Spleen (tissue), 11 donors: ENCODE data around the gene JAML. TPM values are rescaled to one million over a fixed set of nuclear protein-coding genes. Genes with fewer than 3 reads are reported as not detected.
A peak's percentile ranks its signal among the peaks of the same experiment; 100 is the strongest.

Experiments
- DNase-seq: peaks from one replicate; pipeline ENCODE4 v3.0.0-alpha.2; 2020
- H3K27ac ChIP-seq, 8 donors: fragments of 200-600 bp; sonication (generic) in 7 of 8; 1 replicate in 4 of 8; 2 replicates in 4 of 8; pipeline versions ENCODE4 v1.5.0 to v1.8.0; 2016 to 2021; ENCODE audit warnings: inconsistent platforms in 4 of 8, mild to moderate bottlenecking in 4 of 8, moderate library complexity in 1 of 8
- H3K27me3 ChIP-seq, 7 donors: fragments of 200-600 bp; sonication (generic) in 6 of 7; replicated peaks in 1 of 7; 1 replicate in 4 of 7; 2 replicates in 3 of 7; pipeline versions ENCODE4 v1.5.0 to v1.8.0; 2016 to 2021; ENCODE audit warnings: inconsistent platforms in 3 of 7, mild to moderate bottlenecking in 1 of 7
- H3K36me3 ChIP-seq, 6 donors: fragments of 200-600 bp; sonication (generic) in 5 of 6; 1 replicate in 4 of 6; 2 replicates in 2 of 6; pipeline versions ENCODE4 v1.5.0 to v1.8.0; 2016 to 2021; ENCODE audit warnings: inconsistent platforms in 2 of 6
- H3K4me1 ChIP-seq, 6 donors: fragments of 200-600 bp; sonication (generic) in 5 of 6; 1 replicate in 3 of 6; 2 replicates in 3 of 6; pipeline versions ENCODE4 v1.5.0 to v1.8.0; 2016 to 2021; ENCODE audit warnings: inconsistent platforms in 3 of 6
- H3K4me3 ChIP-seq, 8 donors: fragments of 200-600 bp; sonication (generic) in 7 of 8; 1 replicate in 4 of 8; 2 replicates in 4 of 8; pipeline versions ENCODE4 v1.5.0 to v1.8.0; 2016 to 2021; ENCODE audit warnings: inconsistent platforms in 4 of 8, mild to moderate bottlenecking in 4 of 8, moderate library complexity in 2 of 8
- H3K9me3 ChIP-seq, 8 donors: fragments of 200-600 bp; sonication (generic) in 7 of 8; 1 replicate in 4 of 8; 2 replicates in 4 of 8; pipeline versions ENCODE4 v1.5.0 to v1.8.0; 2016 to 2021; ENCODE audit warnings: inconsistent platforms in 4 of 8
- POLR2A ChIP-seq, 3 donors: fragments of 450-650 bp; IDR thresholded peaks; one replicate each; pipeline ENCODE4 v1.5.1; 2017; ENCODE audit warnings: antibody characterized with exemption in 3 of 3, mild to moderate bottlenecking in 1 of 3
- POLR2AphosphoS5 ChIP-seq, 3 donors: sonication (generic); formaldehyde crosslinking; IDR thresholded peaks; one replicate each; pipeline ENCODE4 v1.5.1; 2017; ENCODE audit warnings: antibody characterized with exemption in 3 of 3
- WGBS, 5 donors: extraction: QIAGEN DNeasy Blood & Tissue Kit in 3 of 5; methylation state at CpG; one replicate each; pipeline versions ENCODE4 v1.1.5 to v1.1.7; 2013 to 2018; 5-methylcytosine and 5-hydroxymethylcytosine counted together
- intact Hi-C: fragments of 100-400 bp; cut with DNase I; formaldehyde crosslinking; loops from one replicate; pipeline ENCODE4 v1.15.0; 2023; ENCODE audit warnings: low total_unique reads
- polyA plus RNA-seq, 3 donors: library from polyadenylated mRNA; stranded (reverse); fragments of 200-250 nt; gene quantifications; one replicate each; pipeline ENCODE4 v1.2.1, GENCODE V29; 2013
- total RNA-seq, 7 donors: library from RNA; depleted of rRNA in 3 of 7; stranded (reverse); fragments of >200 nt in 3 of 7; fragmentation: NEBNext Ultra II Directional in 4 of 7; extraction: Animal tissue kit (Norgen Biotek cat#: 25700) in 4 of 7; gene quantifications; one replicate each; pipeline versions ENCODE4 v1.1.0 to v1.2.1, GENCODE V29; 2016 to 2021
- TF ChIP-seq, protein P1 (sequence below), 11 experiments: fragments of 200-600 bp in 7 of 11; fragments of 450-650 bp in 4 of 11; sonication (generic) in 4 of 11; IDR thresholded peaks in 8 of 11; conservative IDR thresholded peaks in 3 of 11; 1 replicate in 7 of 11; 2 replicates in 4 of 11; pipeline versions ENCODE4 v1.4.0 to v1.8.0; 2016 to 2021; ENCODE audit warnings: antibody characterized with exemption in 11 of 11, inconsistent platforms in 4 of 11, mild to moderate bottlenecking in 1 of 11
- donor health status: healthy with polysubstance abuse.
- donor health status: DM: no; HTN: no; CAD: no; lungs with moderate emphysema.
- donor health status: DM: no; HTN: no; CAD: no.
- donor health status: Bipolar disorder and iron deficiency.
- donor health status: healthy.
- donor health status: DM: no; HTN: no; CAD: no.
- donor health status: DM: yes; HTN: yes; CAD: no.

The JAML gene
- total and polyA plus RNA-seq, 10 donors, result 18.2 to 180 (median 89.3) TPM

DNA sequence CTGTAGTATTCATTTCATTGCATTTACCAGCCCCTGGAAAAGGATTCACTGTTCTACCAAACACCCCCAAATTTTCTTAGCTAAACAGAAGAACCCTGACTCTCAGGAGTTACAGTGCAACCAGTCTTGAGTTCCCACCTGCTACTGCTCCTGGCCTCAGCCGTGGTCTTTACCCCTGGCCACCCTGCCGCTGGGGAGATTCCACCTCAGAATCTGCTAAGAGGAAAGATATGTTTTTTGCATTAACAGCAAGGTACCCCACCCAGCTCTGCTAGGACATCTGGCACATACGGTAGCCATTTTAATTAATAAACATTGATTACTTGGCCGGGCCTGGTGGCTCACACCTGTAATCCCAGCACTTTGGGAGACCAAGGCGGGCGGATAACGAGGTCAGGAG is 9.0 kb downstream of the JAML start:
- Histone ChIP-seq H3K9me3 (no peaks in the 10 kb centered on the region), H3K36me3 (peaks cover 0 to 14% (median 0%) of the 10 kb centered on the region in 6 donors), H3K4me1 (peaks cover 22 to 100% (median 64%) of the 10 kb centered on the region in 6 donors), H3K27me3 (peaks cover 0 to 28% (median 0%) of the 10 kb centered on the region in 7 donors), H3K27ac (peak overlapping the region in 7 of 8 donors; percentile 16 to 88 (median 73)), H3K4me3 (peak overlapping the region in 1 of 8 donors; percentile 12)
- intact Hi-C loops, result no loop called here
- TF ChIP-seq, protein P1, sequence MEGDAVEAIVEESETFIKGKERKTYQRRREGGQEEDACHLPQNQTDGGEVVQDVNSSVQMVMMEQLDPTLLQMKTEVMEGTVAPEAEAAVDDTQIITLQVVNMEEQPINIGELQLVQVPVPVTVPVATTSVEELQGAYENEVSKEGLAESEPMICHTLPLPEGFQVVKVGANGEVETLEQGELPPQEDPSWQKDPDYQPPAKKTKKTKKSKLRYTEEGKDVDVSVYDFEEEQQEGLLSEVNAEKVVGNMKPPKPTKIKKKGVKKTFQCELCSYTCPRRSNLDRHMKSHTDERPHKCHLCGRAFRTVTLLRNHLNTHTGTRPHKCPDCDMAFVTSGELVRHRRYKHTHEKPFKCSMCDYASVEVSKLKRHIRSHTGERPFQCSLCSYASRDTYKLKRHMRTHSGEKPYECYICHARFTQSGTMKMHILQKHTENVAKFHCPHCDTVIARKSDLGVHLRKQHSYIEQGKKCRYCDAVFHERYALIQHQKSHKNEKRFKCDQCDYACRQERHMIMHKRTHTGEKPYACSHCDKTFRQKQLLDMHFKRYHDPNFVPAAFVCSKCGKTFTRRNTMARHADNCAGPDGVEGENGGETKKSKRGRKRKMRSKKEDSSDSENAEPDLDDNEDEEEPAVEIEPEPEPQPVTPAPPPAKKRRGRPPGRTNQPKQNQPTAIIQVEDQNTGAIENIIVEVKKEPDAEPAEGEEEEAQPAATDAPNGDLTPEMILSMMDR (IDR thresholded peaks at IDR 0.05 in 8 of 11, conservative IDR thresholded peaks at IDR 0.05 in 3 of 11), result no peak
- TF ChIP-seq POLR2A (IDR thresholded peaks at IDR 0.05) (no peak), POLR2AphosphoS5 (IDR thresholded peaks at IDR 0.05) (no peak)
- WGBS, 5 donors, result 87 to 93% (median 90%) methylated on average over 7 of the region's 7 CpGs
- no peak for DNase-seq

- peaks cover 0 to 26% (median 0%) of the 10 kb centered on the region in 7 donors for H3K27me3 ChIP-seq
- H3K4me1 ChIP-seq, result peaks cover 22 to 100% (median 62%) of the 10 kb centered on the region in 6 donors
- DNase-seq, result no peak
- no peaks in the 10 kb centered on the region for H3K9me3 ChIP-seq
- H3K36me3 ChIP-seq, result peaks cover 0 to 20% (median 0%) of the 10 kb centered on the region in 6 donors
- H3K27ac ChIP-seq, result peak overlapping the region in 7 of 8 donors; percentile 16 to 88 (median 73)
- TF ChIP-seq POLR2A (IDR thresholded peaks at IDR 0.05), result no peak
- TF ChIP-seq, protein P1 (IDR thresholded peaks at IDR 0.05 in 8 of 11, conservative IDR thresholded peaks at IDR 0.05 in 3 of 11), result no peak
- no peak for TF ChIP-seq POLR2AphosphoS5 (IDR thresholded peaks at IDR 0.05)
- 36 to 62% (median 50%) methylated on average over 3 of the region's 3 CpGs for WGBS, 5 donors
- intact Hi-C loops, result no loop called here
- peak overlapping the region in 1 of 8 donors; percentile 39 for H3K4me3 ChIP-seq
Observed at GRCh38 chr11:118215262-118215661, 9.5 kb downstream of the JAML start.

- H3K4me1 ChIP-seq, result peaks cover 22 to 100% (median 58%) of the 10 kb centered on the region in 6 donors
- peaks cover 0 to 29% (median 0%) of the 10 kb centered on the region in 7 donors for H3K27me3 ChIP-seq
- no peak for DNase-seq
- H3K4me3 ChIP-seq, result peak overlapping the region in 1 of 8 donors; percentile 39
- intact Hi-C loops, result no loop called here
- peaks cover 0 to 29% (median 0%) of the 10 kb centered on the region in 6 donors for H3K36me3 ChIP-seq
- peak overlapping the region in 7 of 8 donors; percentile 52 to 88 (median 73) for H3K27ac ChIP-seq
- TF ChIP-seq, protein P1 (IDR thresholded peaks at IDR 0.05 in 8 of 11, conservative IDR thresholded peaks at IDR 0.05 in 3 of 11), result no peak
- TF ChIP-seq POLR2A (IDR thresholded peaks at IDR 0.05), result no peak
- TF ChIP-seq POLR2AphosphoS5 (IDR thresholded peaks at IDR 0.05), result peak in 1 of 3 donors; percentile 41
- H3K9me3 ChIP-seq, result no peaks in the 10 kb centered on the region
- WGBS, 5 donors, result 23 to 30% (median 28%) methylated on average over 6 of the region's 6 CpGs
Observed at GRCh38 chr11:118214210-118214914, 10.4 kb downstream of the JAML start.

- Histone ChIP-seq H3K4me3 (peak overlapping the region in 1 of 8 donors; percentile 12), H3K4me1 (peaks cover 22 to 100% (median 55%) of the 10 kb centered on the region in 6 donors), H3K27ac (peak overlapping the region in 7 of 8 donors; percentile 52 to 88 (median 73))
Observed at GRCh38 chr11:118213781-118214180, 11.0 kb downstream of the JAML start.

More at GRCh38 chr11:118213781-118214180, 11.0 kb downstream of the JAML start:
- H3K27me3 ChIP-seq, result peaks cover 0 to 31% (median 0%) of the 10 kb centered on the region in 7 donors
- WGBS, 5 donors, result 80 to 88% (median 85%) methylated on average over 2 of the region's 2 CpGs
- H3K9me3 ChIP-seq, result no peaks in the 10 kb centered on the region
- no peak for TF ChIP-seq POLR2AphosphoS5 (IDR thresholded peaks at IDR 0.05)
- TF ChIP-seq POLR2A (IDR thresholded peaks at IDR 0.05), result no peak
- TF ChIP-seq, protein P1 (IDR thresholded peaks at IDR 0.05 in 8 of 11, conservative IDR thresholded peaks at IDR 0.05 in 3 of 11), result no peak
- H3K36me3 ChIP-seq, result peaks cover 0 to 34% (median 0%) of the 10 kb centered on the region in 6 donors
- no peak for DNase-seq
- intact Hi-C loops, result no loop called here
